HL-60 (cell line): Measurements from ENCODE around the gene ROMO1.

Source experiments
- DNase-seq, 2 experiments: peaks; one replicate each; pipeline ENCODE4 v3.0.0-alpha.2; 2010 to 2020; ENCODE audit warnings: low read depth in 1 of 2, low spot score in 1 of 2
- H3K27ac ChIP-seq: fragments of 250-450 bp; sonication (Bioruptor Pico); replicated peaks from 2 replicates; pipeline ENCODE4 v1.5.1; 2020; ENCODE audit warnings: mild to moderate bottlenecking, moderate library complexity
- H3K27me3 ChIP-seq: fragments of 250-450 bp; sonication (Bioruptor Pico); 2 replicates; pipeline ENCODE4 v1.5.1; 2021; ENCODE audit warnings: mild to moderate bottlenecking, moderate library complexity; ENCODE audit not compliant: insufficient read depth, poor library complexity, severe bottlenecking
- H3K4me3 ChIP-seq: replicated peaks from 2 replicates; pipeline ENCODE4 v1.5.1; 2011; ENCODE audit warnings: mild to moderate bottlenecking, control low read depth, low read length; ENCODE audit not compliant: insufficient read depth
- GABPA ChIP-seq: IDR thresholded peaks from 2 replicates; pipeline ENCODE4 v1.6.1; 2012; ENCODE audit warnings: low read depth
- POLR2AphosphoS5 ChIP-seq: IDR thresholded peaks from 2 replicates; pipeline ENCODE4 v1.6.1; 2012; ENCODE audit warnings: low read depth
- SPI1 ChIP-seq: IDR thresholded peaks from 2 replicates; pipeline ENCODE4 v1.6.1; 2012; ENCODE audit warnings: low read depth, mild to moderate bottlenecking, borderline replicate concordance
- TF ChIP-seq, protein P1 (sequence below): IDR thresholded peaks from one replicate; pipeline ENCODE4 v1.5.1; 2011; ENCODE audit warnings: low read length, control low read depth, inconsistent platforms; ENCODE audit not compliant: insufficient read depth
- TF ChIP-seq, protein P2 (sequence below): IDR thresholded peaks from 2 replicates; pipeline ENCODE4 v1.6.1; 2012; ENCODE audit warnings: low read depth; ENCODE audit not compliant: insufficient replicate concordance

The ROMO1 gene

DNA sequence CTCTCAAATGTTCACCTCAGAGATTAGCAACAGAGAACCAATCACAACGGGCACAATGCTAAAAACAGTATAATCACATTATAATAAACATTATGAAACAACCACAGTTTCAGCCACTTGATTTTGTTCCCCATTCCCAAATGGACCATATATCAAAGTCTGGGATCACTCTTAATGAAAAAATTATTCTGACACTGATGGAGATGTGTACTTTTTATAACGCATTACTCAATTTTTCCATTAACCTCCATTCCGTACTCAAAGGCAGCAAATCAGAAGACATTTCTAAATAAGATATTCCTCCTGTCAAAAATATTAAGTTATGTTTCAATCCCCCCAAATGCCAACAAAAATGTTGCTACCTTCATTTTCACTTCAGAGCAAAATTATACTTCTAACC is 37.3 kb upstream of the ROMO1 start:
- TF ChIP-seq, protein P1, sequence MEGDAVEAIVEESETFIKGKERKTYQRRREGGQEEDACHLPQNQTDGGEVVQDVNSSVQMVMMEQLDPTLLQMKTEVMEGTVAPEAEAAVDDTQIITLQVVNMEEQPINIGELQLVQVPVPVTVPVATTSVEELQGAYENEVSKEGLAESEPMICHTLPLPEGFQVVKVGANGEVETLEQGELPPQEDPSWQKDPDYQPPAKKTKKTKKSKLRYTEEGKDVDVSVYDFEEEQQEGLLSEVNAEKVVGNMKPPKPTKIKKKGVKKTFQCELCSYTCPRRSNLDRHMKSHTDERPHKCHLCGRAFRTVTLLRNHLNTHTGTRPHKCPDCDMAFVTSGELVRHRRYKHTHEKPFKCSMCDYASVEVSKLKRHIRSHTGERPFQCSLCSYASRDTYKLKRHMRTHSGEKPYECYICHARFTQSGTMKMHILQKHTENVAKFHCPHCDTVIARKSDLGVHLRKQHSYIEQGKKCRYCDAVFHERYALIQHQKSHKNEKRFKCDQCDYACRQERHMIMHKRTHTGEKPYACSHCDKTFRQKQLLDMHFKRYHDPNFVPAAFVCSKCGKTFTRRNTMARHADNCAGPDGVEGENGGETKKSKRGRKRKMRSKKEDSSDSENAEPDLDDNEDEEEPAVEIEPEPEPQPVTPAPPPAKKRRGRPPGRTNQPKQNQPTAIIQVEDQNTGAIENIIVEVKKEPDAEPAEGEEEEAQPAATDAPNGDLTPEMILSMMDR = no peak
- TF ChIP-seq POLR2AphosphoS5 (no peak), SPI1 (no peak), GABPA (no peak)
- TF ChIP-seq, protein P2, sequence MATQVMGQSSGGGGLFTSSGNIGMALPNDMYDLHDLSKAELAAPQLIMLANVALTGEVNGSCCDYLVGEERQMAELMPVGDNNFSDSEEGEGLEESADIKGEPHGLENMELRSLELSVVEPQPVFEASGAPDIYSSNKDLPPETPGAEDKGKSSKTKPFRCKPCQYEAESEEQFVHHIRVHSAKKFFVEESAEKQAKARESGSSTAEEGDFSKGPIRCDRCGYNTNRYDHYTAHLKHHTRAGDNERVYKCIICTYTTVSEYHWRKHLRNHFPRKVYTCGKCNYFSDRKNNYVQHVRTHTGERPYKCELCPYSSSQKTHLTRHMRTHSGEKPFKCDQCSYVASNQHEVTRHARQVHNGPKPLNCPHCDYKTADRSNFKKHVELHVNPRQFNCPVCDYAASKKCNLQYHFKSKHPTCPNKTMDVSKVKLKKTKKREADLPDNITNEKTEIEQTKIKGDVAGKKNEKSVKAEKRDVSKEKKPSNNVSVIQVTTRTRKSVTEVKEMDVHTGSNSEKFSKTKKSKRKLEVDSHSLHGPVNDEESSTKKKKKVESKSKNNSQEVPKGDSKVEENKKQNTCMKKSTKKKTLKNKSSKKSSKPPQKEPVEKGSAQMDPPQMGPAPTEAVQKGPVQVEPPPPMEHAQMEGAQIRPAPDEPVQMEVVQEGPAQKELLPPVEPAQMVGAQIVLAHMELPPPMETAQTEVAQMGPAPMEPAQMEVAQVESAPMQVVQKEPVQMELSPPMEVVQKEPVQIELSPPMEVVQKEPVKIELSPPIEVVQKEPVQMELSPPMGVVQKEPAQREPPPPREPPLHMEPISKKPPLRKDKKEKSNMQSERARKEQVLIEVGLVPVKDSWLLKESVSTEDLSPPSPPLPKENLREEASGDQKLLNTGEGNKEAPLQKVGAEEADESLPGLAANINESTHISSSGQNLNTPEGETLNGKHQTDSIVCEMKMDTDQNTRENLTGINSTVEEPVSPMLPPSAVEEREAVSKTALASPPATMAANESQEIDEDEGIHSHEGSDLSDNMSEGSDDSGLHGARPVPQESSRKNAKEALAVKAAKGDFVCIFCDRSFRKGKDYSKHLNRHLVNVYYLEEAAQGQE = no peak
- H3K4me3 ChIP-seq = peak overlapping the region; percentile 75

DNA sequence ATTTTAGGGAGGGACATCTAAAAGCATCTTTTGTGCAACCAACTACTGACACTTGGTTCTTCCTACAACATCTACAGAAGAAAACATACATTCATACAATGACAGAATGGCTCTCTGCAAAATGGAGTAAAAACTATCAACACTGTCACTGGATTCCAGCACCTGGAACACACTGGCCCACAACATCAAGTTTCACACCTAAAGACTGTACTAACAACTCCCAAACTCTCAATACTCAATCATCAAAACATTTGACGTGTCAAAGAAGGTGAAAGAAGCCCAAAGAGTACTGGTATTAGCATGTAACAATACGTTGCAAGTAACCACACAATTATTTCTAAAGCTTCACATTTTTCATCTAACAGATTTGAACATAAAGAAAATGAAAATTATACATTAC is 36.7 kb upstream of the ROMO1 start:
- TF ChIP-seq GABPA (no peak), SPI1 (no peak), POLR2AphosphoS5 (no peak)
- TF ChIP-seq, protein P2 = no peak
- DNase-seq = no peak
- peak overlapping the region; percentile 75 for H3K4me3 ChIP-seq
- H3K27ac ChIP-seq = no peak overlapping the region; the same call in 1 of the 2 replicates
- H3K27me3 ChIP-seq = no peaks in the 10 kb centered on the region

More for the DNA sequence above, 37.3 kb upstream of the ROMO1 start:
- Histone ChIP-seq H3K27ac (no peak overlapping the region), H3K27me3 (no peaks in the 10 kb centered on the region)
- DNase-seq = no peak

DNA sequence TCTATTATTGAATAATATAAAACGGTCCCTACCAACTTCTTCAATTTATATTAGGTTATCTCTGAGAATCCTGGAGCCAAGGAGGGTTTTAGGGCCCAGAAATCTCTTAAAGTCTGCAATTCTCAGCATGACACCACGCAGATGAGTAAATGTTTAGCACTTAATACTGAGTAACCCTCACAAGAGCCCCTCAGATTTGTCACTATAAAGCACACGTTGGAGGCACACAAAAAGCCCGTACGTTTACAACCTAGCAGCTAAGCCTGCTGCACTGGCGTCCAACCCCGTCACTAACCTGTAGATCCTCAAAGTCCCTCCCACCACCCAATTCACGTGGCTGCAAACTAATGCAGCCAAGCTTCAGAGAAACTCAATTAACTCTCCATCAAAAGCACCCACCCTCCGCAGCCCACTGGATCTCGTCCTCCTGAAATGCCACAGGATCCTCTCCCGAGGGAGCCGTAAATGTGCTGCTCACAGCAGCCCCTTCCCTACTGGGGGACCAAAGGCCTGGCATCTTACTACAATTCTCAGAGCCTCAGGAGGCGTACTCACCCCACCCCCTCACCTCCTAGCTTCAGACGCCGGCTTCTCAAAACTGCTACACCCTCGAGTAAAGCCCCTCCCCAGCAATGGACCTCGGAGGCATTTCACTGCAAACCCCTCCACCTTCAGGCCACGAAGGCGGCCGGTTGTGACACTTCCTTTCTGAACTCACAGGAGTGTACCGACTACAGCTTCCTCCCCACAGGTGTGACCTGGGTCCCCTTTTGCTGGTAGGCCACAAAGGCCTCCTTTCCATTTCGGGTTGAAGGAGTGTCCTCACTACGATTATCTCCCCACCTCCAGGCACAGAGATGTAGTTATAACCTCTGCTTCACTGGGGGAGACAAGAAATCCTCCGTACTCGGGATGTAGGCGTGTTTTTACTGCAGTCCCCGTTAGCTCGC is 35.4 kb upstream of the ROMO1 start:
- Histone ChIP-seq H3K27me3 (no peaks in the 10 kb centered on the region), H3K27ac (peak overlapping the region; percentile 96), H3K4me3 (peak overlapping the region; percentile 75)
- DNase-seq = peak in 1 of 2 experiments; percentile 70
- no peak for TF ChIP-seq POLR2AphosphoS5
- TF ChIP-seq SPI1 = peak; percentile 62; the same call in 1 of the 2 replicates
- 0 out of 2 replicates have a peak, but pooled peaks have one; percentile 27 for TF ChIP-seq GABPA

DNA sequence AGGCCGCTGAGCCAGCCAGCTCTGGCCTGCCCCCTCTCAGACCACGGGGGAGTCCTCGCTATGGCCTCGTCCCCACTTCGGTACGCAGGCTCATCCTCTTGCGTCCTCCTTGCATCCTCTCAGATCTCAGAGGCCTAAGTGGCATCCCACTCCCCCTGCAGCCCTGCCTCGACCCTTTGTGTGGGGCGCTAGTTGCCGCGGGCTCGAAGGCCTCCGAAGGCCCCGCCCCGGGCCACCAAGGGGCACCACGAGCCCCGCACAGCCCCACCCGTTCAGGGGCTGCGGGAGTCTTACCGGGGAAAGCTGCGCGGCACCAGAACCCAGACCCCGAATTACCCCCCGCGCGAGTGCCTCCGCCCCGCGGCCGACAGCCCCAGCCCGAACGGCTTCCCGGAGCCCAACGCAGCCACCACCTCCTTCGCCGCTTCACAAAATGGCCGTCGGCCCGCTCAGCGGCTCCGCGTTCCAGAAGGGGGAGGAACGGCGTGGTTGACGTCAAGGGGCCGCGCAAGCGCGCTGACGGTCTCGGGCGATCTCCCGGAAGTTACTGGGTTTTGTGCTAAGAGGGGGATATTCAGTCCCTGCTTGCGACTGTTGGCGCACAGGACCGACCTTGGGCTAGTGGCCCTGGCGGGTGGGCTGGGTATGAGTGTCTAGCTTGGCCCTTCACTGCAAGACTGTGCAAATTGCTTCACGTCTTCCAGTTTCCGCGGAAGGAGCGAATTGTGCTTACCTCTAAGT is 34.6 kb upstream of the ROMO1 start, which contains the start of the genes CPNE1 and RBM12:
CPNE1 (minus strand) TSS at position 435 of the 741 bp plus-strand sequence. CDS start 31,977 bp downstream, outside the sequence.
RBM12 (minus strand) TSS at position 435 of the 741 bp plus-strand sequence. CDS start 9,578 bp downstream, outside the sequence.
- no peaks in the 10 kb centered on the region for H3K27me3 ChIP-seq
- DNase-seq = peak; percentile 87 to 92
- TF ChIP-seq POLR2AphosphoS5 = peak; percentile 96
- 0 out of 2 replicates have a peak, but pooled peaks have one; percentile 22 for TF ChIP-seq GABPA
- peak; percentile 29; the same call in 1 of the 2 replicates for TF ChIP-seq SPI1
- TF ChIP-seq, protein P2 = no peak
- TF ChIP-seq, protein P1 = no peak
- peak within 1 kb of the TSS; percentile 75 for H3K4me3 ChIP-seq
- peak within 1 kb of the TSS; percentile 96 for H3K27ac ChIP-seq
